AG04450 (cell line): Measurements from ENCODE around the gene VIPR2. TPM values are rescaled to one million over a fixed set of nuclear protein-coding genes. Genes with fewer than 3 reads are reported as not detected.
"Not testable (repeated sequence)": the region's sequence is repeated elsewhere in the genome, so short reads cannot be mapped to it uniquely, and the experiment has no call there.

Experiments used
- CTCF ChIA-PET: fragments of 300-600, 350-600 bp; formaldehyde crosslinking; extraction: SDS; loops from one replicate; lab custom pipeline; 2022; ENCODE audit warnings: antibody characterized with exemption, inconsistent platforms; lab: Charles Lee
- POLR2A ChIA-PET: fragments of 350-600 bp; formaldehyde crosslinking; extraction: SDS; loops from one replicate; lab custom pipeline; 2021; ENCODE audit warnings: antibody characterized with exemption, inconsistent platforms; lab: Yijun Ruan, JAX
- DNase-seq: peaks from one replicate; pipeline ENCODE4 v3.0.0-alpha.2; 2011; ENCODE audit warnings: low read depth, low spot score
- H3K27ac ChIP-seq: one replicate; pipeline ENCODE4 v1.5.1; 2012; ENCODE audit warnings: low read depth, low read length, control low read depth
- H3K27me3 ChIP-seq: one replicate; pipeline ENCODE4 v1.6.0; 2012; ENCODE audit warnings: low read length; ENCODE audit not compliant: control insufficient read depth, insufficient read depth
- H3K4me3 ChIP-seq: 2 replicates; pipeline ENCODE4 v1.5.1; 2011; ENCODE audit warnings: mild to moderate bottlenecking, low read depth, low read length, control low read depth
- H3K9me3 ChIP-seq: 2 replicates; pipeline ENCODE4 v1.5.1; 2012; ENCODE audit warnings: low read length; ENCODE audit not compliant: control insufficient read depth, insufficient read depth
- polyA plus RNA-seq: library from polyadenylated mRNA; depleted of rRNA; stranded (reverse); fragments of >200 nt; gene quantifications from 2 replicates; pipeline ENCODE4 v1.2.3, GENCODE V29; 2011
- TF ChIP-seq, protein P1 (sequence below): IDR thresholded peaks from 2 replicates; pipeline ENCODE4 v1.5.1; 2011; ENCODE audit warnings: low read depth, low read length, control low read depth, inconsistent platforms

Gene VIPR2
- polyA plus RNA-seq, 1 experiment: not detected

DNA sequence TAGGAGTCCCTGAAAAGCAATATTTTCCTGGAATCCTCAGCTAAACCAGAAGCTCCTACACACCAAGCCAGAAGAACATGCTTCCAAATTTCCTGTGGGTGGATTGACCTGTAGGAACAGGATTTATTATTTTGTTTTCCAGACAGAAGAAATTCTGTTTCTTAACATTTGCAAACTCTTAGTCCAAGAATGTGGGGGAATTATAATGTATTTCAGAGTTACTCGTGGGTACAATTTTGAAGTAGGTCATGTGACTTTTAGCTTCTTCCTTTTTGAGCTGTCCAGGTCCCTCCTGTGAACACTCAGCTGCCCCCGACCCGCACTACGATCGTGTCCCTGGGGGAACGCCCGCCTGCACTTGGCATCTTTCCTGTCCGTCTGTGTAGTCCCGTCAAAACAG lies 27.7 kb upstream of the VIPR2 start:
- no peak for DNase-seq
- H3K27me3 ChIP-seq: no peaks in the 10 kb centered on the region

DNA sequence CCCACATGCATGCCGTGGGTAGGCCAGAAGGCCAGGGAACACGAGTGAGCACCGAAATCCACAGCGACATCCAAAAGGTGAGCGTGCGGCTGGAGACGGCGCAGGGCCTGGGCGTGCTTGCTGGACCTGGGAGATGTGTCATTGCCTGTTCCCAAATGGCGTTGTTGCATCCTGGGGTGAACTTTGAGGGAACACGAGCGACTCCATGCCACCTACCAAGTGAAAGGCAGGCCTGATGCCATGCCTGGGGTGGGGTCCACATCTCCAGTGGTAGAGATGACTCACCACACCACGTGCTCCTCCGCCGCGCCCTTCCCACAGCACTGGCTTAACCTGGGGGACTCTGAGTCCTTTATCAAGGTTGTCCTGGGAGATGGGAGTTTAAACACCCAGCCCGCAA lies 24.7 kb upstream of the VIPR2 start:
- ChIA-PET CTCF (no interaction called here), POLR2A (no interaction called here)
- no peaks in the 10 kb centered on the region for H3K27me3 ChIP-seq
- no peak for DNase-seq
- no peak overlapping the region for H3K4me3 ChIP-seq
- TF ChIP-seq, protein P1, sequence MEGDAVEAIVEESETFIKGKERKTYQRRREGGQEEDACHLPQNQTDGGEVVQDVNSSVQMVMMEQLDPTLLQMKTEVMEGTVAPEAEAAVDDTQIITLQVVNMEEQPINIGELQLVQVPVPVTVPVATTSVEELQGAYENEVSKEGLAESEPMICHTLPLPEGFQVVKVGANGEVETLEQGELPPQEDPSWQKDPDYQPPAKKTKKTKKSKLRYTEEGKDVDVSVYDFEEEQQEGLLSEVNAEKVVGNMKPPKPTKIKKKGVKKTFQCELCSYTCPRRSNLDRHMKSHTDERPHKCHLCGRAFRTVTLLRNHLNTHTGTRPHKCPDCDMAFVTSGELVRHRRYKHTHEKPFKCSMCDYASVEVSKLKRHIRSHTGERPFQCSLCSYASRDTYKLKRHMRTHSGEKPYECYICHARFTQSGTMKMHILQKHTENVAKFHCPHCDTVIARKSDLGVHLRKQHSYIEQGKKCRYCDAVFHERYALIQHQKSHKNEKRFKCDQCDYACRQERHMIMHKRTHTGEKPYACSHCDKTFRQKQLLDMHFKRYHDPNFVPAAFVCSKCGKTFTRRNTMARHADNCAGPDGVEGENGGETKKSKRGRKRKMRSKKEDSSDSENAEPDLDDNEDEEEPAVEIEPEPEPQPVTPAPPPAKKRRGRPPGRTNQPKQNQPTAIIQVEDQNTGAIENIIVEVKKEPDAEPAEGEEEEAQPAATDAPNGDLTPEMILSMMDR: no peak
- peaks cover 50% of the 10 kb centered on the region for H3K9me3 ChIP-seq
- H3K27ac ChIP-seq: no peak overlapping the region

More for the DNA sequence above, 27.7 kb upstream of the VIPR2 start:
- POLR2A ChIA-PET: no interaction called here
- no peak overlapping the region for H3K4me3 ChIP-seq
- peaks cover 49% of the 10 kb centered on the region for H3K9me3 ChIP-seq
- no peak overlapping the region for H3K27ac ChIP-seq
- CTCF ChIA-PET: no interaction called here
- TF ChIP-seq, protein P1: no peak

DNA sequence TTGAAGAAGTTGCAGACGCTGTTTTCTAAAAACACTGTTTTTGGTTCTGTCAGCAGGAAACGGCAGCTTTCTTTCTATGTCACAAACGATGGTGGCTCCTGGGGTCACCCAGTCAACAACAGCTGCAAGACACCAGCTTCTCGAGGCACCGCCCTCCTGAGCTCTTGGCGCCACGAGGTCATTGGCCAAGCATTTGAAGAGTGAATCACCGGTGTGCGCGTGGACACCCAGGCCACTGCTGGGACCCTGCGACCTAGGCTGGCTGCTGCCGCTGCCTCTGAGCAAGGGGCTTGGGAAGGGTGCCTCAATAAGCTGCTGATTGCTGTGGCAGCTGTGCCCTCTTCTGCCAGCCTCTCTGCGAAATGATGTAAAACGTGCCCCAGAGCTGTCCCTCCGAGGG lies 22.5 kb upstream of the VIPR2 start:
- no peak for DNase-seq
- POLR2A ChIA-PET: no interaction called here
- CTCF ChIA-PET: no interaction called here

DNA sequence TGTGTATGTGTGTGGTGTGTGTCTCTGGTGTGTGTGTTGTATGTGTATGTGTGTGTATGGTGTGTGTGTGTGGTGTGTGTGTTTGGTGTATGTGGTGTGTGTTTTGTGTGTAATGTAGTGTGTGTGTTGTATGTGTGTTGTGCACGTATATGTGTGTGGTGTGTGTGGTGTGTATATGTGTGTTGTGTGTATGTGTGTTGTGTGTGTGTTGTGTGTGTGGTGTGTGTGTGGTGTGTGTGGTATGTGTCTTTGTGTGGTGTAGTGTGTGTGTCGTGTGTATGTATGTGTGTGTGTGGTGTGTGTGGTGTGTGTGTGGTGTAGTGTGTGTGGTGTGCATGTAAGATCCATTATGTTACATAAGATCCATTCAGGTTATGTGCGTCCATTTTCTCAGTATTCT lies 21.9 kb upstream of the VIPR2 start:
- TF ChIP-seq, protein P1: no peak
- no peak for DNase-seq
- Histone ChIP-seq H3K9me3 (peaks cover 40% of the 10 kb centered on the region), H3K4me3 (no peak overlapping the region), H3K27me3 (no peaks in the 10 kb centered on the region), H3K27ac (no peak overlapping the region)
- POLR2A ChIA-PET: no interaction called here
- CTCF ChIA-PET: no interaction called here

More for the DNA sequence above, 22.5 kb upstream of the VIPR2 start:
- Histone ChIP-seq H3K4me3 (no peak overlapping the region), H3K27ac (no peak overlapping the region), H3K27me3 (no peaks in the 10 kb centered on the region), H3K9me3 (peaks cover 43% of the 10 kb centered on the region)
- TF ChIP-seq, protein P1: no peak

DNA sequence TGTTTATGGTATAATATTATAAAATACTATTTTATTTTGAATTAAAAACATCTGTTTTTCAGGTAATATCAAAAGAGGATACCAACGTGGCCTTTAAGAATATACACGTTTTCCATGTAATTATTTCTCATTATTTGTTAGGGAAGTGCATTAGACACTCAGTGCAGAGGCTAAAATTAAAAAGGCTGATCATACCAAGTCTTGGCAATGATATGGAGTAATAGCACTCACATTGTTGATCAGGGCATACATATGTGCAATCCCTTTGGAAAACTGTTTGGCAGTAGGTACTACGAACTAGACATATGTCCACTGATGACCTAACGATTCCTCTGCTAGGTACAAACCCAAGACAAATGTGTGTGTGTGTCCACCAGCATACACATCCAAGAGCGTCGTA lies 20.7 kb upstream of the VIPR2 start:
- TF ChIP-seq, protein P1: no peak
- Histone ChIP-seq H3K4me3 (no peak overlapping the region), H3K27ac (no peak overlapping the region), H3K27me3 (no peaks in the 10 kb centered on the region), H3K9me3 (peaks cover 31% of the 10 kb centered on the region)
- ChIA-PET POLR2A (no interaction called here), CTCF (no interaction called here)
- DNase-seq: no peak

DNA sequence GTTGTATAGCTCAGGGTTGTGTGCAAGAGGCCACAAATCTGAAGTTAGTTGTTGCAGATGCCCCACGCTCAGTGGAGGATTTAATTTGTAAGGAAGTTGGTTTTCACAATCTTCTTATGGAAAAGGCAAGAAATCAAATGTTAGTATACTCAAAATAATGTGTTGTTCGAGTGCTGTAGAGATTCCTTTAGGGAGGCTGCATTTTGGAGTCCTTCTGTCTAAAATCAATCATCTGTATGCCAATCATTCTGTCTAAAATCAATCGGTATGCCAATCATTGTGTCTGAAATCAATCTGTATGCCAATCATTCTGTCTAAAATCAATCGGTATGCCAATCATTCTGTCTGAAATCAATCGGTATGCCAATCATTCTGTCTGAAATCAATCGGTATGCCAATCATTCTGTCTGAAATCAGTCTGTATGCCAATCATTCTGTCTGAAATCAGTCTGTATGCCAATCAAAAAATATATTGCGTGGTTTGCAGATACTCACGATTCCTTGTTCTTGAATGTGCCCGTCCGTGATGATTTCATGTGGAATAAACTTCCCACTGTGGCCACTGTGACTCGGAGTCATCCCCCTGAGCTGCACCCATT lies 19.1 kb upstream of the VIPR2 start:
- POLR2A ChIA-PET, DNase-seq, H3K27me3 ChIP-seq, CTCF ChIA-PET, H3K4me3 ChIP-seq, H3K27ac ChIP-seq: not testable (repeated sequence)
- peaks cover 30% of the 10 kb centered on the region for H3K9me3 ChIP-seq

DNA sequence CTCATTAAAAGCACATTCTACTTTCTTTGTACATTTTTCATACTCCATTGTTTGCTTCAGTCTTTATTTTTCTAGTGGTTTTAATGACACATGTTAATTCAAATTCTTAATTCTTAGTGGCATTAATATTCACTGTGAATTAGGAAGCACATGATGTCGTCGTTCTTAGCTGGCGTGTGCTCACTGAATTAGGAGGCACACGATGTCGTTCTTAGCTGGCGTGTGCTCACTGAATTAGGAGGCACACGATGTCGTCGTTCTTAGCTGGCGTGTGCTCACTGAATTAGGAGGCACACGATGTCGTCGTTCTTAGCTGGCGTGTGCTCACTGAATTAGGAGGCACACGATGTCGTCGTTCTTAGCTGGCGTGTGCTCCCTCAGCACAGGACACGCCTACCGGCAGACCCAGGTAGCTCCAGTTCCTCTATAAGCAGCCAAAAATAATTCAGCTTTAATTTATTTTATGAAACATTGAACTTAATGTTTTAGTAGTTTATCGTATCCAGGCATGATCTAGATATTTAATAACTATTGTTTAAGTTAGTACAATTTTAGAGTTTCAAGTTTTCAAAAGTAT lies 17.5 kb upstream of the VIPR2 start:
- DNase-seq, POLR2A ChIA-PET, CTCF ChIA-PET: not testable (repeated sequence)

More for the DNA sequence above, 17.5 kb upstream of the VIPR2 start:
- H3K4me3 ChIP-seq, H3K27me3 ChIP-seq, H3K27ac ChIP-seq: not testable (repeated sequence)
- H3K9me3 ChIP-seq: peaks cover 38% of the 10 kb centered on the region
